ENCODE measurements around the gene COMMD3.
"Not testable (repeated sequence)": the region's sequence is repeated elsewhere in the genome, so short reads cannot be mapped to it uniquely, and the experiment has no call there.

Gene COMMD3

GRCh38 chr10:22316286-22317075 is at the start of gene COMMD3:
COMMD3 (plus strand) TSS chr10:22316388; CDS start chr10:22316418, 30 bp downstream.
- peak; percentile 23 to 60 for DNase-seq

- DNase-seq: no peak
Measured at GRCh38 chr10:22268503-22268902, 47.7 kb upstream of the COMMD3 start.

DNA sequence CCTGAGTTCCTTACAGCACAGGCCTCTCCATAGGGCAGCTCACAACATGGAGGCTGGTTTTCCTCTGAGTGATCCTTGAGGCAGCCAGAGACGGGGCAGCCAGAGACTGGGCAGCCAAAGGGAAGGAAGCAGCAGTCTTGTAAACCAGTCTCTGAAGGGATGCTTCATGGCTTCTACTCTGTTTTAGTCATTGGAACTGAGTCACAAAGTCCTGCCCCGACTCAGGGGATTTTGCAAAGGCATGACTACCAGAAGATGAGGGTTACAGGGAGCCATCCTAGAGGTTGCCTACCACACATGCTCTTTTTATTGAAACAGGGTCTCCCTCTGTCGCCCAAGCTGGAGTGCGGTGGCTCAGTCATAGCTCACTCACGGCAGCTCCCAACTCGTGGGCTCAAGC is 44.4 kb upstream of the COMMD3 start:
- DNase-seq: no peak

GRCh38 chr10:22278441-22278782 is 37.8 kb upstream of the COMMD3 start:
- DNase-seq: no peak

DNA sequence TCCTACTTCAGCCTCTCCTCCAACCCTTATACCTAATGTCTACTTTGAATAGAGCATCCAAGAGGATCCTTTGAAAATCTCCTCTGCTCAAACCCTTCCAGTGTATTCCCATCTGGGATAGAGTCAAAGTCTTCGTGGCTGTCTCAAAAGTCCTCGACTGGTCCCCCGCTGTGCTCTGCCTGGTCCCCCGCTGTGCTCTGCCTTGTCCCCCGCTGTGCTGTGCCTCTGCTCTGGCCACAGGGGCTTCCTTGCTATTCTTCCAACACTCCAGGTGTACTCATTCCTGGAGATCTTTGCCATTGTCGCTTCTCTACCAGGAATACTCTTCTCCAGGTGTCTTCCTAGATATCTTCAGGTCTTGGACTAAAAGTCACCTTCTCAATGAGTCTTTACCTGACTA is 36.1 kb upstream of the COMMD3 start:
- DNase-seq: no peak

- no peak for DNase-seq
Measured at GRCh38 chr10:22285130-22285529, 31.1 kb upstream of the COMMD3 start.

DNA sequence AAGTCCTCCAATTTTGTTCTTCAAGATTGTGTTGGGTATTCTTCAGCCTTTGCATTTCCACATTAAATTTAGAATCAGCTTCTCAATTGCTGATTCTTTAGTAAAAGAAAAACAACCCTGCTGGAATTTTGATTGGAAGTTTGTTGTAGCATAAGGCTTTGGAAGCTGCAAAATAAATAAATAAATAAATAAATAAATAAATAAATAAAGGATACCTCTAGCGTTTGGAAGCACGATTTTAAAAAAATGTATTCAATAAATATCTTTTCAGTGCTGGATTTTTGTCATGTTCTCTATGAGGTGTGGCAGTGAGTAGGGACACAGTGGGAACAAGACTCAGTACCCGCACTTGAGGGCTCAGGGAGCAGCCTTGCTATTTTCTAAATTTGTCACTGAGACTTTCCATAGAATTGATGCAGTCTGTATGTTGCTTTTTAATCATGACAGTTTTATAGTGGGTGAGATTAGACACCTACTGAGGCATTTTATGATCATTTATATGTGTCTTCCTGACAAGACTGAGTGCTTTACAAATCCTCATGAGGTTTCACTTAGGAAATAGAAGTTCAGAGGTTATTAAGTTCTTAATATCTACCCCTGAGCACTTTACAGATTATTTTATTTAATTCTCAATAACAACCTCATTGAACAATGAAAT is 22.3 kb upstream of the COMMD3 start:
- no peak for DNase-seq

GRCh38 chr10:22294694-22295093 is 21.5 kb upstream of the COMMD3 start:
- DNase-seq: peak in 1 of 2 experiments; percentile 2

GRCh38 chr10:22301193-22301592 is 15.0 kb upstream of the COMMD3 start:
- no peak for DNase-seq

GRCh38 chr10:22303461-22303860 is 12.7 kb upstream of the COMMD3 start:
- no peak for DNase-seq

DNA sequence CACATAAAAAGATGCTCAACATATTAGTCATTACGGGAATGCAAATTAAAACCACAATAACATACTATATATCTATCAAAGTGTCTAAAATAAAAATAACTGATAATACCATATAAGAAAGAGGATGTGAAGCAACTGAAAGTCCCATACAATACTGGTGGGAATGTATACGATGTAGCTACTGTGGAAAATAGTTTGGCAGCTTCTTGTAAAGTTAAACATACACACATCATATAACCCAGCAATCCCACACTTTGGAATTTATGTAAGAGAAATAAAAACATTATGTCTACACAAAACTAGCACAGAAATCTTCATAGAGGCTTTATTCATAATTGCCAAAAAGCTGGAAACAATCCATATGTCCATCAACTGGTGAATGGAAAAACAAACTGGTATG is 10.5 kb upstream of the COMMD3 start:
- no peak for DNase-seq

GRCh38 chr10:22308390-22308789 is 7.8 kb upstream of the COMMD3 start:
- no peak for DNase-seq

DNA sequence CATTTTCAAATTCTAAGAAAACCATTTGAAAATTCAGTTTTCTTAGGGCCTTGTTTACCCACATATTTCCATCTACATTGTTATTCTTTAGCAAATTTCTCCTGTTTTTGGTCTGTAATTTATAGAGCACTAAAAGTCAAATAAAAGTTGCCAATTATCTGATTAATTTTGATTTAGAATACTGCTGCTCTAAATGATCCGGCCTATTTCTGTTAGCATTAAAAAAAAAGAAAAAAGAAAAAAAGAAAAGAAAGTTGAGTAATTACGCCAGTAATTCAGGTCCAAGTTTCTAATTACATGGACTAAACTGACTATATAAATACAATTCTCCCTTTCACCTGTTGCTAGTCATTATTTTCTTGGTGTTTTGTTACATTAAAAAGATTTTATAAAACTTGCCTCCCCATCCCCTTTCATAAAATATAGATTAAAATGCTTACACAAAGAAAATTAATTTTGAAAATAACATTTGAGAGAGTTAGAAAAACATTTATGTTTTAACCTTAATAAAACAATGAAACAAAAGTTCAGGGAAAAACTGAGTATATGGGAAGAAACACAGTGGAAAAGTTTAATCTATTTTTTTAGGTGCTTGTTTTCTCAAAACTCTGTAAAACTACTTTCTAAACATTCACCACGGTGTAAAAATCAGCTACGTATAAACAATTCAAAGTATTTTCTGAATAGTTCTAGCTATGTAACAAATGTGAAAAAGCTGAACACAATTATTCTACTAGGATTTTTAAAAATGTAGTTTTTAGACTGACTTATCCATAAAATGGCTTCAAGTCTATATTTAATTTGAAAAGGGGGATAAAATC is 6.8 kb upstream of the COMMD3 start:
- no peak for DNase-seq

- DNase-seq: not testable (repeated sequence)
Measured at GRCh38 chr10:22310012-22310411, 6.2 kb upstream of the COMMD3 start.

DNA sequence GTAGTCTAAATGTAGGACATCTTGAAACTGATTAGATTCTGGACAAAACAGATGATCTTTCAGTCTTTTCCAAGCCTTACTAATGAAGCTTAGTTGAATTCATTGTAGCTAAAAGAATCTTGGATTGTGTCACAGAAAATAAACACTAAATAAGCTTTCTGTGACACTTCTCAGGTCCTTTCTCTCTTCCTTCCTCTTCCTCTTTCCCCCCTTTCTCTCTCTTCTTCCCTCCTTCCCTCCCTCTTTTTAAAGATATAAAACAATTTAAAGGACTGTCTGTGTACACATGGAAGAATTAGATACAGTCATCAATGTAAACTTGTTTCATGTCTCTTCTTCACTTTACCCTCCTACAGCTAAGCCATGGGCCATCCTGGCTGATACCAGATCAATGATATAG is 5.3 kb upstream of the COMMD3 start:
- no peak for DNase-seq

DNA sequence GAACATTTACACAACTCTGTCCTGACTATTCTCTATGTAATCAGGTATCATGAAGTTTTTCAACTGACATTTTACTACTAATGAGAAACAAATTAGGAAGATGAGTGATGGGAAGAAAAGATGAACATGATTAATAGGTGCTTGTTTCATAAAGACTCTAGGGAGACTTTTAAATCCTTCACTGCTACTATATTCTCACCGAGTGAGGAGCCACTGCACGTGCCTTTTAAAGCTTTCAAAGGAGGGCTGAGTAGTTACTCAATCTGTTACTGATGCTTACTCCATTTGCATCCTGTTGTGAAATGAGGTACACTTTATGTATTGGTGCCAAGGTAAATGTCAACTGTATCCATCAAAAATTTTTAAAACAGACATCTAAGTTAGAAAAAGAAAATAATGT is 1.3 kb upstream of the COMMD3 start:
- no peak for DNase-seq

- DNase-seq: no peak
Measured at GRCh38 chr10:22315455-22316285, 518 bp upstream of the COMMD3 start.

- no peak for DNase-seq
Measured at GRCh38 chr10:22317076-22317370, 835 bp downstream of the COMMD3 start.

DNA sequence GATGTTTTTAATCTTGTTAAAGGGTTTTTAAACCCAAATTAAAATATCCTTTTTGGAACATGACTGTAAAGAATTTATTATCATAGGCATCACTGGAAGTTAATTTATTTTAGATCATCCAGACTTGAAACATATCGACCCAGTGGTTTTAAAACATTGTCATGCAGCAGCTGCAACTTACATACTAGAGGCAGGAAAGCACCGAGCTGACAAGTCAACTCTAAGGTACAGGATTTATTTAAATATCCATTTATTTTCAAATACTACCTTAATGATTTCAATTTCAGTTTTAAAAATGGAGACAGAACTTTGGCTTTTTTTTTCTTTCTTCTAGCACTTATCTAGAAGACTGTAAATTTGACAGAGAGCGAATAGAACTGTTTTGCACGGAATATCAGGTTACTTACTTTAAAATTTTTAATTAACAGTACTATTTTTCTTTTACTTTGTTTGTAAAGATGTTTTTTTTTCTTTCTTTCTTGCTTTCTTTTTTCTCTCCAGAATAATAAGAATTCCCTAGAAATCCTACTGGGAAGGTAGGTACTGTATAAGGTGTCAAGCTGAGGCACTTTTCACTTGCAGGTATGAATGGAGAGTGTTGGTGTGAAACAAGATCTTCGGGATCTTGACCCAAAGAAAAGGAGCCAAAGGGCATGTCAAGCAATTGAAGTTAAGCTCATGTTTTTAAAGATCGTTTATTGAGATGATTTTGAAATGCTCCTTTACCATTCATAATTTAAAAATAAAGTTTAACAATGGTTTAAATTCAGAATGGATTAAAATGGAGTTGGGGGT is 1.8 kb downstream of the COMMD3 start:
- no peak for DNase-seq

GRCh38 chr10:22318772-22319171 is 2.6 kb downstream of the COMMD3 start:
- no peak for DNase-seq

DNA sequence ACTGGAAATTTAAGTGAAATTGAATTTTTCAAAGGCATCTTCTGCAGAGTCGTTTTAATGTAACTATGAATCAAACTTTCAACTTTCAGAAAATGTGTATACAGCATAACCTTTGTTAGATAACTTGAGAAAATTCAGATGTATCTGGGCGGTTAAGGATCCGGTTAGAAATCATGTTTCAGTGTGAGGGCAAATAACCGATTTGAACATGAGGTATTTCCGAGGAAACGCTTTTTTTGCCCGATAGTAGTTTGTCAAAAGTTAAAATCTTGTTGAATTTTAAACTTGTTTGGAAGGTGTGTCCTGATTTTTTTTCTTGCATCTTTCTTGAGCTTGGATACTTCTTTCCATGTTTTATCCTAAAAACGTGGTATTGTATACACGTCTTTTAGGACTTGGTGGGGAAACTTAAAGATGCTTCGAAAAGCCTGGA is 3.4 kb downstream of the COMMD3 start:
- DNase-seq: no peak

- no peak for DNase-seq
Measured at GRCh38 chr10:22319980-22320558, 3.9 kb downstream of the COMMD3 start.
